22Rv1 (cell line): ENCODE results near the gene CUTC.

Experiments used
- CTCF ChIP-seq: fragments of 450-650 bp; IDR thresholded peaks from 2 replicates; pipeline ENCODE4 v1.5.1; 2017; ENCODE audit warnings: mild to moderate bottlenecking
- ZFX ChIP-seq: fragments of 450-650 bp; IDR thresholded peaks from 2 replicates; pipeline ENCODE4 v1.6.1; 2017; ENCODE audit warnings: antibody characterized with exemption, borderline replicate concordance

DNA sequence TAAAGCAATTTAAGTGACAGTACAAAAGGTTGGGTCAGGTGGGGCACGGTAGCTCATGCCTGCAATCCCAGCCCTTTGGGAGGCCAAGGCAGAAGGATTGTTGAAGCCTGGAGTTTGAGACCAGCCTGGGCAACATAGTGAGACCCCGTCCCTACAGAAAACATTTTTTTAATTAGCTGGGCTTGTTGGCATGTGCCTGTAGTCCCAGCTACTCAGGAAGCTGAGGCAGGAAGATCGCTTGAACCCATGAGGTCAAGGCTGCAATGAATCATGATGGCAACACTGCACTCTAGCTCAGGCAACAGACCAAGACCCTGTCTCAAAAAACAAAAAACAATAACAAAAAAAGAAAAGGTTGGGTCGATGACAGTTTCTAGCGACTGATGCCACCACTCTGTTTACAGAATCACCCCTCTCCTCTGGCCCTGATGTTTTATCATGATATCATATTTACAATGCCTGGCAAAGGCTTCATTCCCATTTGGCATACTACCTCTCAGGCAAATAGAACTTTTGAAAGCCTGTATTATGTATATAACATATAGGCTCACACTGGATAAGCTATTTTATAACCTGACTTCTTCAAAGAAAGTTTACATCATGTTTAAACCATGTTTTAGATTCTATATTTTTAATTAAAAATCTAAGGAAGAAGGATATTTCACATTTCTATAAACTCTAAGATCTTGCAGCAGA, 49.8 kb downstream of the CUTC start:
- TF ChIP-seq CTCF (no peak), ZFX (no peak)
